WERI-Rb-1 (cell line): ENCODE data around the gene PHTF2.
"Not testable (repeated sequence)": the region's sequence is repeated elsewhere in the genome, so short reads cannot be mapped to it uniquely, and the experiment has no call there.

Experiments
- DNase-seq: peaks from one replicate; pipeline ENCODE4 v3.0.0-alpha.2; 2020
- H3K27ac ChIP-seq: fragments of 250-450 bp; sonication (Bioruptor Pico); 2 replicates; pipeline ENCODE4 v1.5.1; 2020; ENCODE audit warnings: mild to moderate bottlenecking, moderate library complexity
- H3K27me3 ChIP-seq: fragments of 250-450 bp; sonication (Bioruptor Pico); 2 replicates; pipeline ENCODE4 v1.5.1; 2021; ENCODE audit warnings: mild to moderate bottlenecking, low read depth, moderate library complexity; ENCODE audit not compliant: insufficient read depth, severe bottlenecking
- H3K36me3 ChIP-seq: fragments of 250-450 bp; sonication (Bioruptor Pico); 2 replicates; pipeline ENCODE4 v1.5.1; 2020; ENCODE audit warnings: mild to moderate bottlenecking, moderate library complexity
- H3K4me3 ChIP-seq: 2 replicates; pipeline ENCODE4 v1.5.1; 2011; ENCODE audit warnings: low read depth, mild to moderate bottlenecking, control low read depth, low read length
- H3K9me3 ChIP-seq: fragments of 250-450 bp; sonication (Bioruptor Pico); 2 replicates; pipeline ENCODE4 v1.5.1; 2021; ENCODE audit warnings: mild to moderate bottlenecking, moderate library complexity; ENCODE audit not compliant: severe bottlenecking
- TF ChIP-seq, protein P1 (sequence below): IDR thresholded peaks from 2 replicates; pipeline ENCODE4 v1.5.1; 2011; ENCODE audit warnings: low read depth, mild to moderate bottlenecking, control low read depth, inconsistent platforms, low read length

Gene PHTF2

GRCh38 chr7:77862691-77863090 lies 64.1 kb downstream of the PHTF2 start:
- TF ChIP-seq, protein P1, sequence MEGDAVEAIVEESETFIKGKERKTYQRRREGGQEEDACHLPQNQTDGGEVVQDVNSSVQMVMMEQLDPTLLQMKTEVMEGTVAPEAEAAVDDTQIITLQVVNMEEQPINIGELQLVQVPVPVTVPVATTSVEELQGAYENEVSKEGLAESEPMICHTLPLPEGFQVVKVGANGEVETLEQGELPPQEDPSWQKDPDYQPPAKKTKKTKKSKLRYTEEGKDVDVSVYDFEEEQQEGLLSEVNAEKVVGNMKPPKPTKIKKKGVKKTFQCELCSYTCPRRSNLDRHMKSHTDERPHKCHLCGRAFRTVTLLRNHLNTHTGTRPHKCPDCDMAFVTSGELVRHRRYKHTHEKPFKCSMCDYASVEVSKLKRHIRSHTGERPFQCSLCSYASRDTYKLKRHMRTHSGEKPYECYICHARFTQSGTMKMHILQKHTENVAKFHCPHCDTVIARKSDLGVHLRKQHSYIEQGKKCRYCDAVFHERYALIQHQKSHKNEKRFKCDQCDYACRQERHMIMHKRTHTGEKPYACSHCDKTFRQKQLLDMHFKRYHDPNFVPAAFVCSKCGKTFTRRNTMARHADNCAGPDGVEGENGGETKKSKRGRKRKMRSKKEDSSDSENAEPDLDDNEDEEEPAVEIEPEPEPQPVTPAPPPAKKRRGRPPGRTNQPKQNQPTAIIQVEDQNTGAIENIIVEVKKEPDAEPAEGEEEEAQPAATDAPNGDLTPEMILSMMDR: no peak
- Histone ChIP-seq H3K27me3 (no peaks in the 10 kb centered on the region), H3K4me3 (no peak overlapping the region), H3K9me3 (no peaks in the 10 kb centered on the region), H3K27ac (no peak overlapping the region), H3K36me3 (no peaks in the 10 kb centered on the region)
- no peak for DNase-seq

- Histone ChIP-seq H3K4me3 (no peak overlapping the region), H3K9me3 (no peaks in the 10 kb centered on the region), H3K36me3 (no peaks in the 10 kb centered on the region), H3K27ac (no peak overlapping the region), H3K27me3 (no peaks in the 10 kb centered on the region)
- DNase-seq: no peak
- TF ChIP-seq, protein P1: no peak
Measured at GRCh38 chr7:77863860-77864259, 65.3 kb downstream of the PHTF2 start.

DNA sequence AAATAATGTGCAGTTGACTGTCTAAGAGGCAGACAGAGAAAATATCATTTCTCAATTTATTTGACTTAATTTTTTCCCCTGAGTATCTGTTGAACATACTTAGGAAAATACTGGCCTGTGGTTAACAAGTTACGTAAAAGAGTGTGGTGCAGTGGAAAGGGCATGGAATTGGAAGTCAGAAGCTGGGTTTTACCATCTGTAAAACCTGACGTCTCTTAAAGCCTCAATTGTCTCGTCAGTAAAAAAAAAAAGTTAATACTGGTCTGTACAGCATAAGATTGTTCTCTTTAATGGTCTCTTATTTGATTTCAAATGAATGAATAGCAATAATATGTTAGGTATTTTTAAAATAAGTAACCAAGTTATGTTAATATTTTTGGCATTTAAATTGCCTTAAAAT lies 67.8 kb downstream of the PHTF2 start:
- Histone ChIP-seq H3K4me3 (no peak overlapping the region), H3K9me3 (no peaks in the 10 kb centered on the region), H3K27me3 (no peaks in the 10 kb centered on the region), H3K27ac (no peak overlapping the region), H3K36me3 (0 out of 2 replicates have a peak, but pooled peaks cover 2% of the 10 kb centered on the region)
- TF ChIP-seq, protein P1: no peak
- no peak for DNase-seq

DNA sequence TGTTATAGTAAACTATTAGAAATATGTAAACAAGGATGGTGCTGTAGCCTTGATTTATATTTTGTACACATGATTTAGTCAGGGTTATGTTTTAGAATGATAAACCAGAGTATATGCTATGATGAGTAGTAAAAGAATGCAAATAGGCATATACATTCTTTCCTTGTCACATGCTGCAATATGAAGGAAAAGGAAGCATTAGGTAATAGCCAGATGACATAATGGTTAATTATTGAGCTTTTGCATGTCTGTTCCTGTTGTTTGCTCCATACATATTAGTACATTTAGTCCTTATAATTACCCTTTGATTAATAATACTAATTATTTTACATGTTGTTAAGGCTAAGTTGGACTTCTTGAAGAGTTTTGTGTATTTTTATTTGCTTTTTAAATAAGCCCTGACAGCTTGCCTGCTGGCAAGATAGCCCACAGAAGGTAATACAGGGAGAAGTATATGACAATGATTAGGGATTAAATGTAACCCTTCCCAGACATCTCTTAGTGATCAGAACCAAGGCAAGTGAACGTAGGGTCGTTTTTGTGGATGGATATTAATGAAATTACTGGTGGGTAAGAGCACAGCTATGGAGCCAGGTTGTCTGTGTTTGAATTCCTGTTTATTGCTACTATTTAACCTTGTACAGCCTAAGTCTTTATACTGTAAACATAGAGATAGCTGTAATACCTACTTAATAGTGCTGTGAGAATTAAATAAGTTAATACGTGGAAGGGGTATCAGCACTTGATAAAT lies 68.4 kb downstream of the PHTF2 start:
- TF ChIP-seq, protein P1: no peak
- no peak overlapping the region for H3K4me3 ChIP-seq
- H3K27me3 ChIP-seq: no peaks in the 10 kb centered on the region
- H3K27ac ChIP-seq: no peak overlapping the region
- no peaks in the 10 kb centered on the region for H3K9me3 ChIP-seq
- DNase-seq: no peak
- H3K36me3 ChIP-seq: 0 out of 2 replicates have a peak, but pooled peaks cover 2% of the 10 kb centered on the region

DNA sequence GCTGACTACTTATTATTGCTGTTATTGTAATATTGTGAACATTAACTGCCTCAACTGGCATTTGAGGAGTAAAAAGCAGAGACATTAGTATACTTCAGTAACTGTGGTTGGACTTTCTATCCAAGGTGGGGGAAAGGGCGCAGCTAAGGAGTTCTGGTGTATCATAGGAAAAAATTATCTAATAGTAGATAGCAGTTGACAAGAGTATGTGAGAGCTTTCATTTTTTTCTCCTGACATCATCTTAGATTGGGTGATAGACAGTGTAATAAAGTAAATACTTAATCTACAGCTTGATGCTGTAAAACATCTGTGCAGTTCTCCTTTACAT lies 68.9 kb downstream of the PHTF2 start:
- no peaks in the 10 kb centered on the region for H3K9me3 ChIP-seq
- H3K27me3 ChIP-seq: no peaks in the 10 kb centered on the region
- no peak for DNase-seq
- TF ChIP-seq, protein P1: no peak
- H3K4me3 ChIP-seq: no peak overlapping the region
- H3K36me3 ChIP-seq: 0 out of 2 replicates have a peak, but pooled peaks cover 2% of the 10 kb centered on the region
- no peak overlapping the region for H3K27ac ChIP-seq

- not testable (repeated sequence) for H3K4me3 ChIP-seq, H3K27ac ChIP-seq, H3K36me3 ChIP-seq, H3K27me3 ChIP-seq, H3K9me3 ChIP-seq, DNase-seq
Measured at GRCh38 chr7:77872256-77872655, 73.7 kb downstream of the PHTF2 start.

- DNase-seq, H3K4me3 ChIP-seq, H3K9me3 ChIP-seq, H3K27me3 ChIP-seq, H3K36me3 ChIP-seq, H3K27ac ChIP-seq: not testable (repeated sequence)
Measured at GRCh38 chr7:77873416-77874327, 75.1 kb downstream of the PHTF2 start.
